Ovary (tissue), 9 donors: Measurements from ENCODE around the gene SPO11. TPM values are rescaled to one million over a fixed set of nuclear protein-coding genes. Genes with fewer than 3 reads are reported as not detected.

Experiments used
- DNase-seq, 5 donors: peaks; one replicate each; pipeline ENCODE4 v3.0.0-alpha.2; 2019 to 2020
- H3K27ac ChIP-seq, 2 donors: fragments of 200-600 bp; one replicate each; pipeline versions ENCODE4 v1.5.1 to v1.8.0; 2019 to 2022
- H3K27me3 ChIP-seq: fragments of 200-600 bp; one replicate; pipeline ENCODE4 v1.8.0; 2022
- H3K36me3 ChIP-seq: fragments of 200-600 bp; sonication (generic); one replicate; pipeline ENCODE4 v1.5.1; 2019
- H3K4me1 ChIP-seq: one replicate; pipeline ENCODE4 v1.8.1; 2013; ENCODE audit warnings: mild to moderate bottlenecking, moderate library complexity; ENCODE audit not compliant: insufficient read depth
- H3K4me3 ChIP-seq: fragments of 200-600 bp; sonication (generic); one replicate; pipeline ENCODE4 v1.5.1; 2017
- H3K9me3 ChIP-seq, 2 donors: fragments of 200-600 bp in 1 of 2; sonication (generic) in 1 of 2; one replicate each; pipeline versions ENCODE4 v1.5.1 to v1.8.1; 2013 to 2019; ENCODE audit warnings: mild to moderate bottlenecking in 1 of 2, moderate library complexity in 1 of 2
- EP300 ChIP-seq: sonication (generic); formaldehyde crosslinking; IDR thresholded peaks from one replicate; pipeline ENCODE4 v1.6.1; 2017; ENCODE audit warnings: antibody characterized with exemption
- POLR2A ChIP-seq: fragments of 450-650 bp; IDR thresholded peaks from one replicate; pipeline ENCODE4 v1.6.1; 2017; ENCODE audit warnings: antibody characterized with exemption, mild to moderate bottlenecking, moderate library complexity
- WGBS, 3 donors: extraction: QIAGEN DNeasy Blood & Tissue Kit in 1 of 3; methylation state at CpG; one replicate each; pipeline versions ENCODE4 v1.1.5 to v1.1.7; 2013 to 2017; 5-methylcytosine and 5-hydroxymethylcytosine counted together
- intact Hi-C, 4 donors: fragments of 100-400 bp; cut with DNase I; formaldehyde crosslinking; loops; one replicate each; pipeline versions ENCODE4 v1.11.0 to v1.15.1; 2022 to 2023
- polyA plus RNA-seq, 2 donors: library from polyadenylated mRNA; stranded (reverse); fragments of 200-250 nt in 1 of 2; fragments of 350-450 nt in 1 of 2; fragmentation: Illumina TruSeq in 1 of 2; extraction: RNeasy Lipid Tissue Mini Kit (QIAGEN cat#74804) in 1 of 2; gene quantifications; one replicate each; pipeline ENCODE4 v1.2.3, GENCODE V29; 2013 to 2014
- total RNA-seq, 7 donors: library from RNA; depleted of rRNA in 2 of 7; stranded (reverse); fragments of >200 nt in 2 of 7; fragmentation: NEBNext Ultra II Directional in 3 of 7; extraction: Animal tissue kit (Norgen Biotek cat#: 25700) in 3 of 7; gene quantifications; one replicate each; pipeline versions ENCODE4 v1.1.0 to v1.2.4, GENCODE V29; 2016 to 2023
- TF ChIP-seq, protein P1 (sequence below), 3 donors: fragments of 450-650 bp in 2 of 3; fragments of 200-600 bp in 1 of 3; IDR thresholded peaks; one replicate each; pipeline versions ENCODE4 v1.5.1 to v1.8.0; 2016 to 2022; ENCODE audit warnings: antibody characterized with exemption in 3 of 3, mild to moderate bottlenecking in 1 of 3
- donor health status: DM: no; HTN: no; CAD: no; lungs with moderate emphysema.
- donor health status: DM: no; HTN: no; CAD: no.
- donor health status: Bipolar disorder and iron deficiency.
- donor health status: DM: yes; HTN: yes; CAD: no.
- donor health status: DM: no; HTN: no; CAD: no.
- donor health status: DM: yes; HTN: yes; CAD: no.

The SPO11 gene
- total and polyA plus RNA-seq, 9 donors, result not detected

DNA sequence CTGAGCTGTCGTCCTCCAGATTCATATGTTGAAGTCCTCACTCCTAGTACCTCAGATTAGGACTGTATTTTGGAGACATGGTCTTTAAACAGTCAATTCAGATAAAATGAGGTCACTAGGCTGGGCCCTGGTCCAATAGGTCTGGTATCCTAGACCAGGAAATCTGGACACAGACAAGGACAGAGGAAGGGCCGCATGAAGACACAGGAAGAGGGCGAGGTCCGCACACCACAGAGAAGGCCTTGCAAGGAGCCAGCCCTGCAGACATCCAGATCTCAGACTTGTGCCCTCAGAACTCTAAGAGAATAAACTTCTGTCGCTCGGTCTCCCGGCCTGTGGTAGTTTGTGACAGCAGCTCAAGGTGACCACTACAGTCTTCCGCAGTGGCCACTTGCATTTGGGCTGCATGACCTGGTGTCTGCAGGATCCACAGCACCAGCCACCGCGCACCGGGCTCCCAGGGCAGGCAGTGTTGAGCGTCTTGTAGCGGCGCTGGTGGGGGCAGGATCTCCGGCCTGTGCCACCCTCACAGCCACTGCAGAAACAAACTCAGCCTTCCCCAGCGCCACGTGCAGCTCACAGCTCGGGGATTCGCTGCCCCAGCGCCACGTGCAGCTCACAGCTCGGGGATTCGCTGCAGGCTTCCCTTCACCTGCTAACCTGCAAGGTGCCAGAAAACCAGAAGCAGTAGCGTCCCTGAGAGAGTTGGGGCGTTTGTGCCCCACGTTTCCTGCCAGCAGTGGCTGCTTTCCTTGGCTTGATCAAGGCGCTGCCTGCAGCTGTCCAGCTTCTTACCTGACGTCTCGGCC lies 55.6 kb downstream of the SPO11 start:
- peak in 1 of 5 donors; percentile 22 for DNase-seq
- H3K4me3 ChIP-seq, result no peak overlapping the region
- 82 to 85% (median 82%) methylated on average over 29 of the region's 29 CpGs for WGBS, 3 donors
- H3K9me3 ChIP-seq, result no peaks in the 10 kb centered on the region
- H3K27ac ChIP-seq, result no peak overlapping the region
- TF ChIP-seq POLR2A, result no peak
- no peak for TF ChIP-seq EP300
- TF ChIP-seq, protein P1, sequence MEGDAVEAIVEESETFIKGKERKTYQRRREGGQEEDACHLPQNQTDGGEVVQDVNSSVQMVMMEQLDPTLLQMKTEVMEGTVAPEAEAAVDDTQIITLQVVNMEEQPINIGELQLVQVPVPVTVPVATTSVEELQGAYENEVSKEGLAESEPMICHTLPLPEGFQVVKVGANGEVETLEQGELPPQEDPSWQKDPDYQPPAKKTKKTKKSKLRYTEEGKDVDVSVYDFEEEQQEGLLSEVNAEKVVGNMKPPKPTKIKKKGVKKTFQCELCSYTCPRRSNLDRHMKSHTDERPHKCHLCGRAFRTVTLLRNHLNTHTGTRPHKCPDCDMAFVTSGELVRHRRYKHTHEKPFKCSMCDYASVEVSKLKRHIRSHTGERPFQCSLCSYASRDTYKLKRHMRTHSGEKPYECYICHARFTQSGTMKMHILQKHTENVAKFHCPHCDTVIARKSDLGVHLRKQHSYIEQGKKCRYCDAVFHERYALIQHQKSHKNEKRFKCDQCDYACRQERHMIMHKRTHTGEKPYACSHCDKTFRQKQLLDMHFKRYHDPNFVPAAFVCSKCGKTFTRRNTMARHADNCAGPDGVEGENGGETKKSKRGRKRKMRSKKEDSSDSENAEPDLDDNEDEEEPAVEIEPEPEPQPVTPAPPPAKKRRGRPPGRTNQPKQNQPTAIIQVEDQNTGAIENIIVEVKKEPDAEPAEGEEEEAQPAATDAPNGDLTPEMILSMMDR (IDR thresholded peaks at IDR 0.05), result no peak
- peaks cover 6% of the 10 kb centered on the region for H3K4me1 ChIP-seq
- intact Hi-C loops, result loop anchor here in 3 of 4 donors (5.0 to 10.0 kb wide), 3 partner anchors 112 to 820 kb away; no protein-coding TSS in a partner anchor
- H3K36me3 ChIP-seq, result no peaks in the 10 kb centered on the region
- H3K27me3 ChIP-seq, result no peaks in the 10 kb centered on the region

DNA sequence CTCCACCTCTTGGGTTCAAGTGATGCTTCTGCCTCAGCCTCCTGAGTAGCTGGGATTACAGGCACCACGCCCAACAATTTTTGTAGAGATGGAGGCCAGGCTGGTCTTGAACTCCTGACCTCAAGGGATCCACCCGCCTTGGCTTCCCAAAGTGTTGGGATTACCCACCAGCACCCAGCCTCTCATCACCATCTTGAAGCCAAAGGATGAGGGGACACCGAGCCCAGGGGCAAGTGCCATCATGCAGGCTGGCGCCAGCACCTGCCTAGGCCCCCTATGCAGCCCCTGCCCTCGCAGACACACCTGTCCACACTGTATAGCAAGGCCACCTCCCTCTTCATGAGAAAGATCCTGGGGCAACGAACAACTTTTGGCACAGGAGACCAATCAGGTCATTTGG lies 56.3 kb downstream of the SPO11 start:
- TF ChIP-seq EP300, result no peak
- no peak for TF ChIP-seq POLR2A
- TF ChIP-seq, protein P1 (IDR thresholded peaks at IDR 0.05), result no peak
- no peak overlapping the region for H3K27ac ChIP-seq
- H3K36me3 ChIP-seq, result no peaks in the 10 kb centered on the region
- H3K9me3 ChIP-seq, result no peaks in the 10 kb centered on the region
- H3K4me3 ChIP-seq, result no peak overlapping the region
- intact Hi-C loops, result loop anchor here in 2 of 4 donors (10.0 kb wide), 2 partner anchors 199 to 819 kb away; no protein-coding TSS in a partner anchor
- no peaks in the 10 kb centered on the region for H3K27me3 ChIP-seq
- 92 to 98% (median 96%) methylated on average over 6 of the region's 6 CpGs for WGBS, 3 donors
- H3K4me1 ChIP-seq, result peaks cover 11% of the 10 kb centered on the region
- DNase-seq, result peak in 1 of 5 donors; percentile 23

DNA sequence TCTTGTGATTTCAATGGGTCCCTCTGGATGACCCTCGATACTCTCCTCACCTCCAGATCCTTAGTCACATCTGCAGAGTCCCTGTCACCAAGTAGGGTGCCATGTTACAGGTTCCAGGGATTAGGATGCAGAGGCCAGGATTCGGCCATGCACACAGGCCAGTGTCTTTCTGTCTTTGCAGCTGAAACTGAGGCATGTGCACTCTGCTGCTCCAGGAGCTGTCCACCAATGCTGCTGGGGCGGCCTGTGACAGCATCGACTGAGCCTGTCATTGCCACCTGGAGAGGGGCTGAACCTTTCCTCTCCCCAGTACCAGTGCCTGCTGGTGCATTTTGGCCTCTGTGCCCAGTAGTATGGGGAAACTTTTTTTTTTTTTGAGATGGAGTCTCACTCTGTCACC lies 57.2 kb downstream of the SPO11 start:
- intact Hi-C loops, result loop anchor here in 2 of 4 donors (10.0 kb wide), 2 partner anchors 198 to 818 kb away; no protein-coding TSS in a partner anchor
- no peaks in the 10 kb centered on the region for H3K36me3 ChIP-seq
- TF ChIP-seq EP300 (no peak), POLR2A (no peak)
- TF ChIP-seq, protein P1 (IDR thresholded peaks at IDR 0.05), result no peak
- H3K27me3 ChIP-seq, result no peaks in the 10 kb centered on the region
- H3K27ac ChIP-seq, result no peak overlapping the region
- WGBS, 3 donors, result 94 to 96% (median 96%) methylated on average over 4 of the region's 4 CpGs
- no peaks in the 10 kb centered on the region for H3K9me3 ChIP-seq
- no peak overlapping the region for H3K4me3 ChIP-seq
- H3K4me1 ChIP-seq, result peaks cover 11% of the 10 kb centered on the region
- DNase-seq, result peak in 3 of 5 donors; percentile 5 to 21 (median 19)

DNA sequence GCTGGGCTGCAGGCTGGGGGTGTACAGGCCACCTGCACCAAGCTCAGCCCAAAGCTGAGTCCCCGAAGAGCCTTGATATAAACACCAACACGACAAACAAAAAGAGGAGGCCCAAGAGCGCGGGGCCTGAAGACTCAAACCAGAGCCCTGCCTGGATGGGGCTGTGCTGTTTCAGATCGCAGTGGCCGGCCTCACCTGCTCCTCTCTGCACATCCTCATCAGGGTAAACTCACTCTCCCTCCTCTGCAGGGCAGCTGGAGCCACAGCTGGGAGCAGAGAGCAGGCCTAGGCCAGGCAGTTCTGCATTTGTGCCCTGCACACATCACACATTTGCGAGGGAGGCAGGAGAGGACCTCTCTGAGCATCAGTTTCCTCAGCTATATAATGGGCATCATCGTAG lies 57.9 kb downstream of the SPO11 start:
- H3K4me3 ChIP-seq, result no peak overlapping the region
- H3K36me3 ChIP-seq, result no peaks in the 10 kb centered on the region
- no peak overlapping the region for H3K27ac ChIP-seq
- peak in 4 of 5 donors; percentile 9 to 31 (median 20) for DNase-seq
- intact Hi-C loops, result loop anchor here in 2 of 4 donors (10.0 kb wide), 2 partner anchors 197 to 817 kb away; no protein-coding TSS in a partner anchor
- H3K9me3 ChIP-seq, result no peaks in the 10 kb centered on the region
- no peaks in the 10 kb centered on the region for H3K27me3 ChIP-seq
- 85 to 90% (median 88%) methylated on average over 8 of the region's 8 CpGs for WGBS, 3 donors
- H3K4me1 ChIP-seq, result peaks cover 11% of the 10 kb centered on the region
- TF ChIP-seq, protein P1 (IDR thresholded peaks at IDR 0.05), result no peak
- TF ChIP-seq EP300 (no peak), POLR2A (no peak)
